Gastrocnemius medialis (tissue), 4 donors: ENCODE results near the gene DYDC1. TPM values are rescaled to one million over a fixed set of nuclear protein-coding genes. Genes with fewer than 3 reads are reported as not detected.

Source experiments
- ATAC-seq, 2 donors: fragments of 150-250 bp; one replicate each; pipeline ENCODE4 v1.9.1; 2016
- DNase-seq, 2 donors: peaks; one replicate each; pipeline ENCODE4 v3.0.0-alpha.2; 2019
- H3K27ac ChIP-seq, 4 donors: fragments of 200-600 bp; sonication (generic); 1 replicate in 1 of 4; 2 replicates in 3 of 4; pipeline ENCODE4 v1.5.1; 2016 to 2018; ENCODE audit warnings: mild to moderate bottlenecking in 2 of 4, moderate library complexity in 1 of 4
- H3K27me3 ChIP-seq, 3 donors: fragments of 200-600 bp; sonication (generic) in 2 of 3; 1 replicate in 1 of 3; 2 replicates in 2 of 3; pipeline versions ENCODE4 v1.5.1 to v1.6.0; 2016 to 2019; ENCODE audit warnings: mild to moderate bottlenecking in 1 of 3, moderate library complexity in 1 of 3
- H3K36me3 ChIP-seq, 2 donors: fragments of 200-600 bp; sonication (generic) in 1 of 2; one replicate each; pipeline ENCODE4 v1.5.1; 2017 to 2018
- H3K4me1 ChIP-seq, 2 donors: fragments of 200-600 bp; sonication (generic) in 1 of 2; one replicate each; pipeline ENCODE4 v1.5.1; 2016 to 2017; ENCODE audit warnings: mild to moderate bottlenecking in 2 of 2
- H3K4me3 ChIP-seq, 4 donors: fragments of 200-600 bp; sonication (generic) in 3 of 4; 1 replicate in 1 of 4; 2 replicates in 3 of 4; pipeline ENCODE4 v1.5.1; 2016 to 2019; ENCODE audit warnings: mild to moderate bottlenecking in 2 of 4
- H3K9me3 ChIP-seq, 3 donors: fragments of 200-600 bp; sonication (generic) in 2 of 3; 1 replicate in 1 of 3; 2 replicates in 2 of 3; pipeline ENCODE4 v1.5.1; 2016 to 2019
- POLR2A ChIP-seq, 2 donors: fragments of 450-650 bp; IDR thresholded peaks; one replicate each; pipeline ENCODE4 v1.6.1; 2017; ENCODE audit warnings: antibody characterized with exemption in 2 of 2, mild to moderate bottlenecking in 2 of 2, moderate library complexity in 2 of 2
- in situ Hi-C, 4 donors: fragments of 200-750 bp; cut with MboI; loops; one replicate each; pipeline versions ENCODE4 v1.15.0 to v1.8.0; 2017; ENCODE audit warnings: low sequenced_read_pairs in 4 of 4
- intact Hi-C: fragments of 100-400 bp; cut with DNase I; formaldehyde crosslinking; loops from one replicate; pipeline ENCODE4 v1.15.1; 2023; ENCODE audit warnings: low total_unique reads
- total RNA-seq, 4 donors: library from RNA; depleted of rRNA; stranded (reverse); fragments of >200 nt; gene quantifications; one replicate each; pipeline versions ENCODE4 v1.1.0 to v1.2.3, GENCODE V29; 2016
- TF ChIP-seq, protein P1 (sequence below), 5 experiments: fragments of 450-650 bp in 3 of 5; fragments of 200-600 bp in 2 of 5; sonication (generic) in 2 of 5; IDR thresholded peaks in 4 of 5; conservative IDR thresholded peaks in 1 of 5; 1 replicate in 4 of 5; 2 replicates in 1 of 5; pipeline ENCODE4 v1.5.1; 2016 to 2019; ENCODE audit warnings: antibody characterized with exemption in 5 of 5, mild to moderate bottlenecking in 3 of 5, moderate library complexity in 3 of 5

The DYDC1 gene
- total RNA-seq, 4 donors from 2014 or later = not detected

DNA sequence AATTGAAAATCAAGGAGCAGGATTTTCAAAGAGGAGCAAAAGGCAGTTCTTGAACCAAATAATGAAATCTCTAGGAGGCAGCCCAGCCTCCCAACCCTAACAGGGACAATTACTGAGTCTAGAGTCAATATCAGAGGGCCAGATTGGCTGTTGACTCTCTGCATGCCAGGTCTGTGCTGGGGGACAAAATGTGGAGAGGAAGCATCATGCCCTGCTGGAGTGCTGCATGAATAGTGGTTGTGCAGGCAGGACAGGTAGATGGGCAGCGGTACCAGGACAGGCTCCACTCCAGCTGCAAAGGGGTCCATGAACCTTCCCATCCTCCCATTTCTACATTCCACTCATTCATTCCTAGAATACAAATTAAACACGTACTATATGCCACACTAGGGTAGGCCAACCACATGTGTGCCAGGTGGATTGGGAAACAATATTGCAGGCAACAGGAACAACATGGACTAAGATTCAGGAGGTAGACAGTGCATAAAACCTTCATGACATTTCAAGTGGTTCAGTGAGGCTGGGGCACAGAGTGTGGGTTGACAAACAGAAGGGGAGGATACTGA is 36.7 kb downstream of the DYDC1 start:
- Histone ChIP-seq H3K27me3 (no peaks in the 10 kb centered on the region), H3K27ac (no peak overlapping the region), H3K4me1 (no peaks in the 10 kb centered on the region), H3K36me3 (no peaks in the 10 kb centered on the region), H3K4me3 (no peak overlapping the region), H3K9me3 (no peaks in the 10 kb centered on the region)
- ATAC-seq = no peak
- intact Hi-C loops = no loop called here
- no peak for DNase-seq
- in situ Hi-C loops = no loop called here
- TF ChIP-seq POLR2A (IDR thresholded peaks at IDR 0.05) = no peak
- TF ChIP-seq, protein P1, sequence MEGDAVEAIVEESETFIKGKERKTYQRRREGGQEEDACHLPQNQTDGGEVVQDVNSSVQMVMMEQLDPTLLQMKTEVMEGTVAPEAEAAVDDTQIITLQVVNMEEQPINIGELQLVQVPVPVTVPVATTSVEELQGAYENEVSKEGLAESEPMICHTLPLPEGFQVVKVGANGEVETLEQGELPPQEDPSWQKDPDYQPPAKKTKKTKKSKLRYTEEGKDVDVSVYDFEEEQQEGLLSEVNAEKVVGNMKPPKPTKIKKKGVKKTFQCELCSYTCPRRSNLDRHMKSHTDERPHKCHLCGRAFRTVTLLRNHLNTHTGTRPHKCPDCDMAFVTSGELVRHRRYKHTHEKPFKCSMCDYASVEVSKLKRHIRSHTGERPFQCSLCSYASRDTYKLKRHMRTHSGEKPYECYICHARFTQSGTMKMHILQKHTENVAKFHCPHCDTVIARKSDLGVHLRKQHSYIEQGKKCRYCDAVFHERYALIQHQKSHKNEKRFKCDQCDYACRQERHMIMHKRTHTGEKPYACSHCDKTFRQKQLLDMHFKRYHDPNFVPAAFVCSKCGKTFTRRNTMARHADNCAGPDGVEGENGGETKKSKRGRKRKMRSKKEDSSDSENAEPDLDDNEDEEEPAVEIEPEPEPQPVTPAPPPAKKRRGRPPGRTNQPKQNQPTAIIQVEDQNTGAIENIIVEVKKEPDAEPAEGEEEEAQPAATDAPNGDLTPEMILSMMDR (IDR thresholded peaks at IDR 0.05 in 4 of 5, conservative IDR thresholded peaks at IDR 0.05 in 1 of 5) = no peak

DNA sequence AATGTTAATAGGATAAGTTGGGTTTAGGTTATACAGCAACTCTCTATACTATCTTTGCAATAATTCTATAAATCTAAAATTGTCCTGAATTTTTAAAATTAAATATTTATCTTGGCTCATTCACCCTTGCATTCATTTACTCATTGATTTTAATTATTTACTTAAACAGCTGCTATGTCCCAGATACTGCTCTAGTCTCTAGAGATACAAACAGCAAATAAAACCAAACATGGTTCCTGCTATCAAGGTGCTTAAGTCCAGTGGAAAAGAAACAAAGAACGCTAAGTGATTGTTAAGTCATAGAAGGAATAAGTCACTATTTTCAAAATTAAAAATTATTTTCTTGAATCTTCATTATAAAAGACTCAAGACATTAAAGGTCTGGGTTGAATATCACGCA is 37.2 kb downstream of the DYDC1 start:
- Histone ChIP-seq H3K27me3 (no peaks in the 10 kb centered on the region), H3K9me3 (no peaks in the 10 kb centered on the region), H3K4me1 (no peaks in the 10 kb centered on the region), H3K36me3 (no peaks in the 10 kb centered on the region), H3K27ac (no peak overlapping the region), H3K4me3 (no peak overlapping the region)
- DNase-seq = no peak
- TF ChIP-seq, protein P1 (IDR thresholded peaks at IDR 0.05 in 4 of 5, conservative IDR thresholded peaks at IDR 0.05 in 1 of 5) = no peak
- TF ChIP-seq POLR2A (IDR thresholded peaks at IDR 0.05) = no peak
- in situ Hi-C loops (no loop called here), intact Hi-C loops (no loop called here)
- no peak for ATAC-seq

DNA sequence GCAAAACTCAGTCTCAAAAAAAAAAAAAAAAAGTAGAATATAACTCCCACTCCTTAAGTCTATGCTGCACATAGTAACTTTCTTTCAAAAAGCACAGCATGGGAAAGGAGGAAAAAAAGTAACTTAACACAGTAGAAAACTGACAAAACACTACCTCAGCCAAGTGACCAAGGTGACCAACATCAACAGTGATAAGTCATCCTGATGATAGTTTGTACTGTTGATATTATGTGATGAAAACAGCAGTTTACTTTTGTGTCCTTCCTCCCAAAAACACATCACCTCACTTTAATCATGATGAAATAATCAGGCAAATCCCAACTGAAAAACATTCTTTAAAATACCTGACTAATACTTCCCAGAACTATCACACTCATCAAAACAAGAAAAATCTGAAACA is 37.8 kb downstream of the DYDC1 start:
- Histone ChIP-seq H3K9me3 (no peaks in the 10 kb centered on the region), H3K4me1 (no peaks in the 10 kb centered on the region), H3K36me3 (no peaks in the 10 kb centered on the region), H3K27ac (no peak overlapping the region), H3K27me3 (no peaks in the 10 kb centered on the region), H3K4me3 (no peak overlapping the region)
- no peak for DNase-seq
- intact Hi-C loops (no loop called here), in situ Hi-C loops (no loop called here)
- ATAC-seq = no peak
- TF ChIP-seq POLR2A (IDR thresholded peaks at IDR 0.05) = no peak
- TF ChIP-seq, protein P1 (IDR thresholded peaks at IDR 0.05 in 4 of 5, conservative IDR thresholded peaks at IDR 0.05 in 1 of 5) = no peak

DNA sequence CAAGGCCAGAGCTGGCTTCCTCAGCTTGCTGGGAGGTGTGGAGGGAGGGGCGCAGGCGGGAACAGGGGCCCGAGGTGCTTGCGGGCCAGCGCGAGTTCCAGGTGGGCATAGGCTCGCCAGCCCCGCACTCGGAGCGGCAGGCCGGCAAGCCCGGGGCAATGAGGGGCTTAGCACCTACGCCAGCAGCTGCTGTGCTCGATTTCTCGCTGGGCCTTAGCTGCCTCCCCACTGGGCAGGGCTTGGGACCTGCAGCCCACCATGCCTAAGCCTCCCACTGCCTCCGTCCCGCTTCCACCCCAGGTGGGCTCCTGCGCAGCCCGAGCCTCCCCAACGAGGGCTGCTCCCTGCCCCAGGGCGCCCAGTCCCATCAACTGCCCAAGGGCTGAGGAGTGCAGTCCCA is 41.2 kb downstream of the DYDC1 start:
- H3K27ac ChIP-seq = no peak overlapping the region

More for the DNA sequence above, 41.2 kb downstream of the DYDC1 start:
- Histone ChIP-seq H3K36me3 (no peaks in the 10 kb centered on the region), H3K27me3 (no peaks in the 10 kb centered on the region), H3K4me3 (no peak overlapping the region), H3K4me1 (no peaks in the 10 kb centered on the region), H3K9me3 (no peaks in the 10 kb centered on the region)
- TF ChIP-seq, protein P1 (IDR thresholded peaks at IDR 0.05 in 4 of 5, conservative IDR thresholded peaks at IDR 0.05 in 1 of 5) = no peak
- TF ChIP-seq POLR2A (IDR thresholded peaks at IDR 0.05) = no peak
- DNase-seq = no peak
- no peak for ATAC-seq
- intact Hi-C loops = no loop called here
- in situ Hi-C loops = no loop called here
